Measurements from ENCODE around the gene OSMR.

The OSMR gene

DNA sequence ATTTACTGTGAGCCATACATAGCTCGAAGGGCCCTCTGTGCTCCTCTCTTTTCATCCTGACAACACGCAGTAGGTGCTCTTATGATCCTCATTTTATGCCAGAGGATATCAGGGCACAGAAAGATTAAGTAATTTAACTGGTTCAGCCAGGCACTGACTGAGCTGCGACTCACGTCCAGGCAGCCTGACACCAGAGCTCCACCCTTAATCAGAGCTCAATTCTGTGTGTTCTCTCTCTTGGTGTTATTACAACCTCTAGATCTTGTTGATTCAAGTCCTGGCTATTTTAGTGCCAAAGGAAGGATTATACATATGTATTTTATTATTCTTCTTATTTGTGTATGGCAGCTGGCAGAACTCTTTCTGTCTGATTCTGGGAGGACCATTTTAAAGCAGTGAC lies 59.7 kb downstream of the OSMR start:
- peak; percentile 80; the same call in 2 of the 3 replicates for ATAC-seq (ENCODE audit: low read depth)
- Histone ChIP-seq H3K27me3 (ENCODE audit: insufficient read depth, poor library complexity, severe bottlenecking) (no peaks in the 10 kb centered on the region), H3K27ac (ENCODE audit: poor library complexity, severe bottlenecking) (no peak overlapping the region), H3K4me3 (ENCODE audit: severe bottlenecking) (no peak overlapping the region), H3K36me3 (ENCODE audit: low read depth) (peaks cover 91% of the 10 kb centered on the region), H3K9me3 (ENCODE audit: severe bottlenecking) (peaks cover 11% of the 10 kb centered on the region), H3K4me1 (ENCODE audit: insufficient read depth, poor library complexity, severe bottlenecking) (peaks cover 3% of the 10 kb centered on the region)
- TF ChIP-seq, protein P1, sequence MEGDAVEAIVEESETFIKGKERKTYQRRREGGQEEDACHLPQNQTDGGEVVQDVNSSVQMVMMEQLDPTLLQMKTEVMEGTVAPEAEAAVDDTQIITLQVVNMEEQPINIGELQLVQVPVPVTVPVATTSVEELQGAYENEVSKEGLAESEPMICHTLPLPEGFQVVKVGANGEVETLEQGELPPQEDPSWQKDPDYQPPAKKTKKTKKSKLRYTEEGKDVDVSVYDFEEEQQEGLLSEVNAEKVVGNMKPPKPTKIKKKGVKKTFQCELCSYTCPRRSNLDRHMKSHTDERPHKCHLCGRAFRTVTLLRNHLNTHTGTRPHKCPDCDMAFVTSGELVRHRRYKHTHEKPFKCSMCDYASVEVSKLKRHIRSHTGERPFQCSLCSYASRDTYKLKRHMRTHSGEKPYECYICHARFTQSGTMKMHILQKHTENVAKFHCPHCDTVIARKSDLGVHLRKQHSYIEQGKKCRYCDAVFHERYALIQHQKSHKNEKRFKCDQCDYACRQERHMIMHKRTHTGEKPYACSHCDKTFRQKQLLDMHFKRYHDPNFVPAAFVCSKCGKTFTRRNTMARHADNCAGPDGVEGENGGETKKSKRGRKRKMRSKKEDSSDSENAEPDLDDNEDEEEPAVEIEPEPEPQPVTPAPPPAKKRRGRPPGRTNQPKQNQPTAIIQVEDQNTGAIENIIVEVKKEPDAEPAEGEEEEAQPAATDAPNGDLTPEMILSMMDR (IDR thresholded peaks at IDR 0.05; ENCODE audit: poor library complexity, severe bottlenecking) = no peak
- no peak for DNase-seq (ENCODE audit: low spot score)

DNA sequence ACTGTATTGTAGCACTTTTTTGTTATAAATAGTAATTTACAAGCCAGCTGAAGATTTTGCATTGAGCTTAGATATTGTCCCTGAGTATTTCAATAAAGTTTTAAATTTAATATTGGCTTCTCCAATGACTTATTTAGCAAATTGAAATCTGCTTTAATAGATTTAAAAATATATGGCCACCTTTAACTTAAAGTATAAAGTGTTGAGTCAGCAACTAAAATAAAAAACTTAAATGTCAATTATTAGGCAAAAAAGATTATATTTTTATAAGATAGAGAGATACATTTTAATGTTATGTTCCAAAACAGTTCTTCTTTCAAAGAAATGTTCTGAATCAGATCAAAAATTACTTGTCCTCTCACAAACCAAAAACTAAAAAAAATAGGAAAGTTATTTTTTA lies 60.7 kb downstream of the OSMR start:
- Histone ChIP-seq H3K4me1 (ENCODE audit: insufficient read depth, poor library complexity, severe bottlenecking) (peaks cover 3% of the 10 kb centered on the region), H3K36me3 (ENCODE audit: low read depth) (peaks cover 81% of the 10 kb centered on the region), H3K4me3 (ENCODE audit: severe bottlenecking) (no peak overlapping the region), H3K27me3 (ENCODE audit: insufficient read depth, poor library complexity, severe bottlenecking) (no peaks in the 10 kb centered on the region), H3K27ac (ENCODE audit: poor library complexity, severe bottlenecking) (no peak overlapping the region), H3K9me3 (ENCODE audit: severe bottlenecking) (peaks cover 17% of the 10 kb centered on the region)
- ATAC-seq (ENCODE audit: low read depth) (no peak), DNase-seq (ENCODE audit: low spot score) (no peak)
- TF ChIP-seq, protein P1 (IDR thresholded peaks at IDR 0.05; ENCODE audit: poor library complexity, severe bottlenecking) = no peak

DNA sequence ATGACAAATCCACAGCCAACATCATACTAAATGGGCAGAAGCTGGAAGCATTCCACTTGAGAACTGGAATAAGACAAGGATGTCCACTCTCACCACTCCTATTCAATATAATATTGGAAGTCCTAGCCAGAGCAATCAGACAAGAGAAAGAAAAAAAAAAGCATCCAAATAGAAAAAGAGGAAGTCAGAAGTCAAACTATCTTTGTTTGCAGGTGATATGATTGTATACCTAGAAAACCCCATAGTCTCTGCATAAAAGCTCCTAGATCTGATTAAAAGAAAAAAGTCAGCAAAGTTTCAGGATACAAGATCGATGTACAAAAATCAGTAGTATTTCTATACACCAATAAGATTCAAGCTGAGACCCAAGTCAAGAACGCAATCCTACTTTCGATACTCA lies 66.1 kb downstream of the OSMR start:
- Histone ChIP-seq H3K9me3 (ENCODE audit: severe bottlenecking) (peaks cover 17% of the 10 kb centered on the region), H3K4me1 (ENCODE audit: insufficient read depth, poor library complexity, severe bottlenecking) (no peaks in the 10 kb centered on the region), H3K27ac (ENCODE audit: poor library complexity, severe bottlenecking) (no peak overlapping the region), H3K27me3 (ENCODE audit: insufficient read depth, poor library complexity, severe bottlenecking) (no peaks in the 10 kb centered on the region), H3K36me3 (ENCODE audit: low read depth) (peaks cover 34% of the 10 kb centered on the region), H3K4me3 (ENCODE audit: severe bottlenecking) (no peak overlapping the region)
- ATAC-seq (ENCODE audit: low read depth) = no peak
- no peak for DNase-seq (ENCODE audit: low spot score)
- TF ChIP-seq, protein P1 (IDR thresholded peaks at IDR 0.05; ENCODE audit: poor library complexity, severe bottlenecking) = no peak

DNA sequence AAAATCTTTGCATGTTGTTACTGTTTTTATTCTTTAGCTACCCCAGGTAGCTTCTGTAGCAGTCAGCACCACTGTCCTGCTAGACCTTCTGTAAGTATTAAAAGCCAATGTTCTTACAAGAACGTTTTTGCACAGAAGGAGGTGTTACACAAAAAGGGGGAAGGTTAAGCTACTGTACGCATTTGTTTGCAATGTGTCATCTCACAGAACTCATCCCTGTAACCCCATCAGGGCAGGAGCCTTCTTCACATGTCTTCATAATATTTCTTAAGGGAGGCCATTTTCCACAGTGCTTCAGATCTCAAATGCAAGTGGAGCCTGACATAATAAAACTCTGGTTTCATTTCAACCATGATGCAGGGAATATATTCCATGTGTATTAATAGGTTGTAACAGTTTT lies 67.9 kb downstream of the OSMR start:
- DNase-seq (ENCODE audit: low spot score) = no peak
- Histone ChIP-seq H3K9me3 (ENCODE audit: severe bottlenecking) (peaks cover 16% of the 10 kb centered on the region), H3K27me3 (ENCODE audit: insufficient read depth, poor library complexity, severe bottlenecking) (no peaks in the 10 kb centered on the region), H3K4me1 (ENCODE audit: insufficient read depth, poor library complexity, severe bottlenecking) (no peaks in the 10 kb centered on the region), H3K36me3 (ENCODE audit: low read depth) (peaks cover 35% of the 10 kb centered on the region), H3K27ac (ENCODE audit: poor library complexity, severe bottlenecking) (no peak overlapping the region), H3K4me3 (ENCODE audit: severe bottlenecking) (no peak overlapping the region)
- peak; percentile 51 for ATAC-seq (ENCODE audit: low read depth)
- TF ChIP-seq, protein P1 (IDR thresholded peaks at IDR 0.05; ENCODE audit: poor library complexity, severe bottlenecking) = no peak

DNA sequence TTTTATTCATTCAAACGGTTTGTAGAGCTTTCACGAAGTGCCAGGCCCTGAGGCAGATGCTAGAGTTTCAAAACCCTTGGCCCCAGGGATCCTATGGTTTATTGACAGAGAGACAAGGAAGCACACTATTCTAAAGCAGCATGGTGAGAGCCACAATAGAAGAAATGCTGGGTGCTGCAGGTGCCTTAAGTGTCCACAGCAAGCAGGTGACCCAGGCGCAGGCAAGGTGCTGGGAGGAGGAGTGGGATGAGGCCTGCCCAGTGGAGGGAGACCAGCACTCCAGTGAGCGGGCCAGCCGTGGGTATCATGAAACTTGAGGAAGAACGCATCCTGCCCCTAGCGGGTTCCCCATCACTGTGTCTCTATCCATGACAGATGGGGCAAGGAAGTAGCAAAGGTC lies 71.0 kb downstream of the OSMR start:
- no peaks in the 10 kb centered on the region for H3K4me1 ChIP-seq (ENCODE audit: insufficient read depth, poor library complexity, severe bottlenecking)
- H3K36me3 ChIP-seq (ENCODE audit: low read depth) = peaks cover 55% of the 10 kb centered on the region
- H3K27me3 ChIP-seq (ENCODE audit: insufficient read depth, poor library complexity, severe bottlenecking) = no peaks in the 10 kb centered on the region
- H3K4me3 ChIP-seq (ENCODE audit: severe bottlenecking) = no peak overlapping the region
- no peak for DNase-seq (ENCODE audit: low spot score)
- TF ChIP-seq, protein P1 (IDR thresholded peaks at IDR 0.05; ENCODE audit: poor library complexity, severe bottlenecking) = no peak
- no peak overlapping the region for H3K27ac ChIP-seq (ENCODE audit: poor library complexity, severe bottlenecking)
- no peak for ATAC-seq (ENCODE audit: low read depth)
- H3K9me3 ChIP-seq (ENCODE audit: severe bottlenecking) = no peaks in the 10 kb centered on the region
